GM18951 (cell line): ENCODE measurements around the gene MYH6.

ENCODE experiments used
- POLR2A ChIP-seq: IDR thresholded peaks from 4 replicates; pipeline ENCODE4 v1.6.1; 2011; ENCODE audit warnings: mild to moderate bottlenecking; ENCODE audit not compliant: insufficient read length, insufficient read depth; ENCODE audit errors: extremely low read depth
- in situ Hi-C: fragments of 300-500 bp; cut with MboI; formaldehyde crosslinking; loops from one replicate; pipeline ENCODE4 v1.12.0; 2022; ENCODE audit warnings: low sequenced_read_pairs, mixed read lengths, inconsistent platforms; ENCODE audit not compliant: unreplicated experiment

Gene MYH6

DNA sequence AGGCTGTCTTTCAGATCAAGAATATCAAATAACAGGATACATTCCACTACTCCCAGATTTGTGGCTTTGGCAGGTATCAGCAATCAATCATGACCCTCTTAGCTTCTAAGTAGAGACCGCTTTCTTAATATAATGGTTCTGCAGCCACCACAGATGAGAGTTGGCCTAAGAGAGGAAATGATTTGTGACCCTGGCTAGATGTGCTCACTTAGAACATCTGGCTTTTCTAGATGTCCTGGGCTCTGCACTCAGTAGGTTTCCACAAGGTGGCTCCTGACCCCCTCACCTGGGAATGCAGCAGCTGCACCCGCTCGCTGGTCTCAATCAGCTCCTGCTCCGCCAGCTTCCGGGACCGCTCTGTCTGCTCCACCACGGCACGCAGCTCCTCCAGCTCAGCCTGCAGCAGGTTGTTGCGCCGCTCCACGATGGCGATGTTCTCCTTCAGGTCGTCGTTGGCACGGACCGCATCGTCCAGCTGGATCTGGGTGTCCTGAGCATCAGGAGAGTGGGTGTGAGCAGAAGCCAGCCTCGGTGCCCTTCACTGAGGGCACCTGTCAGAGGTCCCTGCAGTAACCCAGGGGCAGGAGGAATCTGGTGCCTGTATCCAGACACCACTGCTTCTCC lies 22.3 kb downstream of the MYH6 start:
- in situ Hi-C loops, result no loop called here
- no peak for TF ChIP-seq POLR2A

DNA sequence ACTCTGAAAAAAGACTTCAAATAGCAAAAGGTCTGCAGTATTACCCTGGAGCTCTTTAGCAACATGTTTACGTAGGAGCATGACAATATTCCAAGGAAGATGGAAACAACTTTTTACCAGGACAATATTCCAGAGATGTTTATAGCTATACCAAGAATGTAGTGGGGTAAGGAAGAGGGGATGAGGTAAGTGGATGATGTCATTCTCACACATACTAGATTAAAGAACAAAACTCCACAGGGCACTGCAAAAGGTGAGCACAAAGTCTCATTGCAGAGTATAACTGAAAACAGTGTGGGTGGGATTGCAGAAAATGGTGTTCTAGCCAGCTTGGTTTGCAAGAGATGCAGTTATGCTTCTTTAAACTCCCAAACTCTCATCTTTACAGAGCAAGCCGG lies 22.8 kb downstream of the MYH6 start:
- TF ChIP-seq POLR2A, result no peak
- in situ Hi-C loops, result no loop called here

DNA sequence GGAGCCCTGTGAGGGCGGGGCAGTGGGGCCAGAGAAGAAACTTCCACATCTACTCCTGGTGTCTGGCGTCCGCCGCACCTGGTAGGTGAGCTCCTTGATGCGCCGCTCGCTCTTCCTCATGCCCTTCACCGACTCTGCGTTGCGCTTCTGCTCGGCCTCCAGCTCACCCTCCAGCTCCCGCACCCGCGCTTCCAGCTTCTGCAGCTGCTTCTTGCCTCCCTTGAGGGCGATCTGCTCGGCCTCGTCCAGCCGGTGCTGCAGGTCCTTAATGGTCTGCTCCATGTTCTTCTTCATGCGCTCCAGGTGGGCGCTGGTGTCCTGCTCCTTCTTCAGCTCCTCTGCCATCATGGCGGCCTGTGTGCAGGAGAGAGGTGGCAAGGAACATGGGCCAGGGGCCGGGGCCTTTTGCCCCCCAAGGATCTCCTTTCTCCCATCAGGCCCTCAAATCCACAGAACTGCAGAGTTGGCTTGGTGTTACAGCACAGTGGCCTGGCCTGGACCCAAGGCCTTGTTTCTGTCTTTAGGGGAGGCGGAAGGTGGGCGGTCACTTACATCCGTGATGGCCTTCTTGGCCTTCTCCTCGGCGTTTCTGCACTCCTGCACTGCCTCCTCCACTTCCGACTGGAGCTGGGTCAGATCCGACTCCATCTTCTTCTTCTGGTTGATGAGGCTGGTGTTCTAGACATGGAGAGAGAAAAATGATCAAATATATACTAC lies 23.6 kb downstream of the MYH6 start:
- in situ Hi-C loops, result no loop called here
- no peak for TF ChIP-seq POLR2A

DNA sequence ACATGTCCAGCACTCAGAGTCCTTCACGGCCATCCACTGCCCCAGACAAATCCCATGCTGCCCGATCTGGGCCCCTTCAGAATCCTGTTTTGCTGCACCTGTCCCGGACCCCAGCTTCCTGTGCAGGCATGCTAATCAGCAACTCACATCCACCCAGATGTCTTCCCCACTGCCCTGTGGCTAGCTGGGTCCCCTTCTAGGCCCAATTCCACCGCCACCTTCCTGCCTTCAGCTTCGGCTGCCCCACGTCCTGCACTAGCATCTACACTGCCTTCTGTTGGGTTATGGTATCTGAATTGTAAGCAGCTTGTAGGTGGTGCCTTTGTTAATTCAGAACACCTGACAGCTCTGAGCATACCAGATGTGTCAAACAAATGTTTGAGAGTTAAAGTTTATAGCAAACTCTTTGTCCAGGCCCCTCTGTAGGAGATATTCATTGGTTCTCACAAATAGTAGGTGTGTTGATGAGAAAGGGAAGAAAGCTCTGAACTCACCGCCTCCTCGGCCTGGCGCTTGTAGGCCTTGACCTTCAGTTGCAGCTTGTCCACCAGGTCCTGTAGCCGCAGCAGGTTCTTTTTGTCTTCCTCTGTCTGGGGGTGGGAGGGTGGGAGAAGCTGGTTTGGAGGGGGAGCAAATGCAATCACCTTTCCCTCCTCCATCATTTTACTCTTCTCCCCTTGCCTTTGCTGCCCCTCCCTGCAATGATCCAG lies 25.2 kb downstream of the MYH6 start:
- TF ChIP-seq POLR2A, result no peak

DNA sequence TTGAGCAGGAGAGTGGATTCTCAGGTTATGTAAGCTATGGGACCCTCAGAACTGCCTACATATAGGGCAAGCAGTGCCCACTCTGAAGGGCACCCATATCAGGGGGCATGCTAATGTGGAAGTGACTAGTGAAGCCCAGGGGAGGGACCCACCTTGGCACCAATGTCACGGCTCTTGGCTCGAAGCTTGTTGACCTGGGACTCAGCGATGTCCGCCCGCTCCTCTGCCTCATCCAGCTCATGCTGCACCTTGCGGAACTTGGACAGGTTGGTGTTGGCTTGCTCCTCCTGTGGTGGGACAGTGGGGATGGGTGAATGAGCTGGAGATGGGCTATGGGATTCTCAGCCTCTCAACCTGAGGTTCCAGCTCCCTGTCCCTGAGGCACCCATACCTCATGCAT lies 25.8 kb downstream of the MYH6 start:
- TF ChIP-seq POLR2A, result no peak
- in situ Hi-C loops, result no loop called here

More for the DNA sequence above, 25.2 kb downstream of the MYH6 start:
- in situ Hi-C loops, result no loop called here

DNA sequence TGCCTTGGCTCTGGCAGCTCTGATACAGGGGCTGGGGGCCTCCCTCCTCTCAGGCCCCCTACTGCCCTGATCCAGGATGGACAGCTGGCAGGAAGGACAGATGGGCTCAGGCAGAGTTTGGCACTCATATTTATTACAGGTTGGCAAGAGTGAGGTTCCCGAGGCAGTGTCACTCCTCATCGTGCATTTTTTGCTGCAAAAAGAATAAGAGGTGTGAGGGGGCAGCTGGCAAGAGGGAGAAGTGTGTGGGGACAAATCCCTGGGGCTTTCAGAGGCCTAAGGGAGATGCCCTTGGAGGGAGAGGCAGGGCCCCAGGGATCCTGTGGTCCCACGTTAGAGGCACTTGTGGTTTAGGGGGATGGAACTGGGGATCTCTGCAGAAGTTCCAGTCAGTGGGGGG lies 26.2 kb downstream of the MYH6 start:
- no peak for TF ChIP-seq POLR2A
- in situ Hi-C loops, result no loop called here

DNA sequence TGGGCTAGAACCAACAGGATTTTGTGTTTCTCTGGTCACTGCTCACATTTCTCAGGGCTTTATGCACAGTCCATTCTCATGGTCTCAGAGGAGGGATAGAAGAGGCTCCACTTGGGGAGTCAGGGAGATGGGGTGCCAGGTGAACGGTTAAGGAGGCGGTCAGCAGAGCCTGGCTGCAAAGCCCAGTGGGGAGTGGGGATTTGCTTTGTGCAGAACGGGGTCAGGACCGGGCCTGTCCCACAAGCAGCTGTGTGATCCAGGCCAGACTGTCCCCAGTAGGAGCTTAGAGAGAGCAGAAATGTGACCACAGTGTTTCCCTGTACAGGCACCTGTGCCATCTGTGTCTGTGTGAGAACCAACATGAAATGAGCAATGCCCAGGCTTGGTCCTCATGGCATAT lies 27.1 kb downstream of the MYH6 start:
- no peak for TF ChIP-seq POLR2A
- in situ Hi-C loops, result no loop called here

DNA sequence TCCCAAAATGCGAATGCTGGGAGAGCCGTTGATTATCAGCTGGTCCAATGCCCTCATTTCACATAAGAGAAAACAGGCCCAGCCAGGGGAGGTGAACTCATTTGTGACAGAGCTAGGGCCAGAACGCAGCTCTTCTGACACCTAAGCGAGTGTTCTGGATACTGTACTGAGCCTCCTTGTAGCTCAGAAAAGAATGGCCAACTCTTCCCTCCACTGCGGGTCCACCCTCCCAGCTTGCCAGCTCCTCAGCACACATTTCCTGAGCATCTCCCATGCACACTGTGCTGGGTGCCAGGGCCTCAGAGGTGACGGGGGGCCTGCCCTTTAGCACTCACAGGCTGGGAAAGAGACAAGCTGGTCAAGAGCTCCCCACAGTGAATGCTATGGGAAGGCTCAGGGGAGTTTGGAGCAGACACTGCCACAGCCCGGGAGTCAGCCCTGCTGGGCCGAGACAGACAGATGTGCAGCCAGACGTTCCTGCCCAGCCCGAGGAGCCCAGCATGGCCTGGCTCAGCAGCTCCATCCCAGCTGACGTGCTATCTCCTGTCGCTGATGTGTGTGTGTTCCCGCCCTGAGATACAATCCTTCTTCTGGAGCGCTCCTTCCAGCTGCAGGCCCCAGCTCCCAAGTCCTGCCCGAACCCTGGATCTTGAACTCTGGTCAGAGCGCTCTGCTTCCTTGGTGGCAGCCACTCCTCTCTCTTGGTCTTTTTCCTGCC lies 27.7 kb downstream of the MYH6 start:
- in situ Hi-C loops, result no loop called here
- no peak for TF ChIP-seq POLR2A

DNA sequence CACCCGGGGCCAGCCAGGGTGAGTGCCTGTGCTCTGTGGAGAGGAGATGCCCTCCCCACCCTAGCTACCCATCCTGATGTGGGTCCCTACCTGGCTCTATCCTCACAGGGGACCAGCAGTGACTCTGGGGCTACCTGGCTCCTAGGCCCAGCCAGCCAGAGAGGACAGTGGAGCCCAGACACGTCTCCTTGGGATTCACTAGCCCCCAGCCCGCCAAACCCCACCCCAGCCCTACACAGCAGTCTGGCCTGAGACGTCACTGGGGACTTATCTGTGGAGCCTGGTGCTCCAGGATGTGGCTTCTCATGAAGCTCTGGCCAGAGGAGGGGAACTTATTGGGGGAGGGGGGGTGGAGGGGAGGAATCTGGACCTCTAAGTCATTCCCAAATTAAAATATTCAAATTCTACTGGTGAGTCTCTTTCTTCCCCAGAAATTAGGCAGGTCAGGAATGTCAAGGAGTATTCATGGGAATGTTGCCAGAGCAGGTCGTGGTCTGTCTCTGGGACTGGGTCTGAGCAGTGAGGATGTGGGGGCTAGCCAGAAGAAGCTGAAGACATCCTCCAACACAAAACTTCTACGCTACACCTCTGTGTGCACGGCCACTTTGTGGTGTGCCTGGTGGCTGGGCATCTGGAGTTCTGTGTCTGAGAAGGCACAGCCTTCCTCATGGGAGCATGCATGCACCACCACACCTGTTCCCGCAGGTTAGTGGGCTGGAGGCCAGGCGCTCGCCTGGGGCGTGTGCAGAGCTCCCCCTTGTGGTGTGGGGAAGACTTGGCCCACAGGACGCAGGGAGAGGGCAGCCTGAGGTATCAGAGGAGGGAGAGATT lies 28.5 kb downstream of the MYH6 start:
- in situ Hi-C loops, result loop anchor here (10.0 kb wide), 1 partner anchor 115 kb away; no protein-coding TSS in a partner anchor
- TF ChIP-seq POLR2A, result no peak

DNA sequence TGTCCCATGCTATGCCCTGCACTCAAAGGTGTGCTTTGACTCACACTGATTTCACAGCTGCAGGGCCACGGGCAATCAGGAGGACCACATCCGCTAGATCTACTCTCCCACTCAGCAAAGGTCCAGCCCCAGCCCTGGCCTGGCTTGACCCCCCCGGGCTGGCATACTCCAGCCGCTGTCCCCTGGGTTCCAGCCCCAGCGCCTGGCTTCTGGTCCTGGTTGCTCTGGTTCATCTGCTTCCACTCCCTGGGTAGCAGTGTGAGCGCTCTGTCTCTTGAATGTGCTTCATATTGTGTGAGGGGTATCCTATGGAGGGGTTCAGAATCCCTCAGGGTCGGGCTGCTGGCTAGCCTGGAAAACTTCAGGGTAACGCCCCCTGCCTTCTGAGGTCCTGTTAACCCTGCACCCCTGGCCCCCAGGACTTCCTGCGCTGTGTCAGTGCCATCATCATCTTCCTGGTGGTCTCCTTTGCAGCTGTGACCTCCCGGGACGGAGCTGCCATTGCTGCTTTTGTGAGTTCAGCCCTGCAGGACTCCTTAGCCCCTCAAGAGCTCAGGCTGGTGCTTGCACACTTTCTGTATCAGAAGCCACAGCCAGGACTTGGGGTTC lies 29.4 kb downstream of the MYH6 start:
- in situ Hi-C loops, result loop anchor here (10.0 kb wide), 1 partner anchor 114 kb away; no protein-coding TSS in a partner anchor

DNA sequence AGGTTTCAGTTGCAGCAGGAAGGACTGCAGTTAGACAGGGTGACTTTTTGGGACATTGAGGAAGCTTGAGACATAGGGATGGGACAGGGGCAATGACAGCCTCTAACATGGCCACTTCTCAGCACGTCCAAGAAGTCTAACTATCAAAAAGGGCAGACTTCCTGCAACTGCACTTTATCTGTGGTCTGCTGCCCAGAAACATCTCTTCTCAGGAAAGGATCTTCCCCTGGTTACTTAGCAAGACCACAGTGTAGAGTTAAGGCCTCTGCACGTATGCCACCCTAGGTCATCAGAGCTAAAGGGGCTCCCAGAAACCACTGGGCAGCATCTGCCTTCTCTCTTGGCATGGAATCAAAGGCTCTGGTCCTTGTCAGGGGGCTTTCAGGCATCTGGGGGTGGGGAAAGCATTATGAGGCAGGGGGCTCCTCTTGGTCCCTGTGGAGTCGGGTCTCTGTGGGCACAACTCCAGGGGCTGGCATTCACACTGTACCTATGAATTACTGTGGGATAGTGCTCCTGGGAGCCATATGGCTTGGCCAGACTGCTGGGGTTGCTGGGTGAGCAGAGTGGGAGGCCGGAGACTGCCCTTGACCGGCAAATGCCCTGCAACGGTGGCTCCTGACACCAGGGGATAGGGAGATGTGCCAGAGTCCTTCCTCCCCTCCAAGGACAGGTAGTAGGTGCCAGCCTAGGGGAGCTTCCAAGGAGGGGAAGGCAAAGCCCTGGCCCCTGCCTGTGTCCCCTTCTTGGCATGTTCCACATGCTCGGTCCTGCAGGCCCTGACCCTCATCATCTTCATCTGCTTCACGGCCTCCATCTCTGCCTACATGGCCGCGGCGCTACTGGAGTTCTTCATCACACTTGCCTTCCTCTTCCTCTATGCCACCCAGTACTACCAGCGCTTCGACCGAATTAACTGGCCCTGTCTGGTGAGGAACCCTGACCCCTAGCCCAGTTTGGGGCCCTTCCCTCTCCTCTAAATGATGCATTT lies 30.2 kb downstream of the MYH6 start:
- in situ Hi-C loops, result loop anchor here (10.0 kb wide), 1 partner anchor 113 kb away; no protein-coding TSS in a partner anchor
- no peak for TF ChIP-seq POLR2A

More for the DNA sequence above, 29.4 kb downstream of the MYH6 start:
- TF ChIP-seq POLR2A, result no peak
